HG02943 (cell line): ENCODE results near the gene MFAP2.
"Not testable (repeated sequence)": the region's sequence is repeated elsewhere in the genome, so short reads cannot be mapped to it uniquely, and the experiment has no call there.

ENCODE experiments used
- ATAC-seq: cut with Tn5 transposase; IDR thresholded peaks from one replicate; pipeline ENCODE4 v1.9.1; 2021; ENCODE audit warnings: mild to moderate bottlenecking, low read depth, moderate library complexity; ENCODE audit not compliant: unreplicated experiment

Gene MFAP2

GRCh38 chr1:16936580-16936979 is 43.8 kb downstream of the MFAP2 start:
- ATAC-seq, result not testable (repeated sequence)

- ATAC-seq, result not testable (repeated sequence)
Measured at GRCh38 chr1:16933945-16934344, 46.5 kb downstream of the MFAP2 start.

- not testable (repeated sequence) for ATAC-seq
Measured at GRCh38 chr1:16931206-16931934, 49.0 kb downstream of the MFAP2 start.

- ATAC-seq, result not testable (repeated sequence)
Measured at GRCh38 chr1:16929146-16930041, 51.0 kb downstream of the MFAP2 start.

DNA sequence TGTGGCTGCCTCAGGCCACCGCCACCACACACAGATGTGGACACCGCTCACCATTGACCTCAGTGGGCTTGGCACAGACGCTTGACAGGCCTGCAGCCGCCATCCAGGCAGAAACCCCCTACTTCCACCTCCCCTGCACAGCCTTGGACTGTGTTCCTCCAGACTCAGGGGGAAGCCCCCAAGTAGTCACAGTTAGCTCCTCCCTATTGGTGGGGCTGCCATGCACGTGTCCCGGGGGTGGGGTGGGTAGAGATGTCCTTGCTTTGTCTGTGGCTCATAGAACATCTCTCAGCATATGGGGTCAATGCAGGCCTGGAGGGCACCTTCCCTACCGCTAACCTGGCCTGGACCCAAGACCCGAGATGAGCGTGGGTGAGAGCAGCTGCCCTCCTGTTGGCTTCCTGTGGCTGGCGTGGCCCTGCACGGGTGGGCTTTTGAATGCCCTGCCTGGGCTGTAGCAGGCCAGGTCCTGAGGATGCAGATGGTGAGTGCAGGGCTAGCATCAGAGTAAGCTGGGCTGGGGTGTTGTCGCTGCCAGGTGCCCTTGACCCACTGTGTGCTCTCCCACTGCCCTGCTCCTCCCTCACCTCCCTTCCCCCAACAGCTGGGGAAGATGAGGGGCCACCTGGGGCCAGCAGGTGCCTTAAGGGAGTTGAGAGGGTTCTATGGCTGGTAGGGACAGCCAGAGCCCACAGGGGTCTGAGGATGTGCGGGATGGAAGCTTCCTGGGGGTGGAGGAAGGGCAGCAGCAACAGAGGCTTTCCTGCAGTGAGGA is 52.5 kb downstream of the MFAP2 start:
- ATAC-seq, result no peak

- ATAC-seq, result no peak
Measured at GRCh38 chr1:16927256-16927655, 53.2 kb downstream of the MFAP2 start.

DNA sequence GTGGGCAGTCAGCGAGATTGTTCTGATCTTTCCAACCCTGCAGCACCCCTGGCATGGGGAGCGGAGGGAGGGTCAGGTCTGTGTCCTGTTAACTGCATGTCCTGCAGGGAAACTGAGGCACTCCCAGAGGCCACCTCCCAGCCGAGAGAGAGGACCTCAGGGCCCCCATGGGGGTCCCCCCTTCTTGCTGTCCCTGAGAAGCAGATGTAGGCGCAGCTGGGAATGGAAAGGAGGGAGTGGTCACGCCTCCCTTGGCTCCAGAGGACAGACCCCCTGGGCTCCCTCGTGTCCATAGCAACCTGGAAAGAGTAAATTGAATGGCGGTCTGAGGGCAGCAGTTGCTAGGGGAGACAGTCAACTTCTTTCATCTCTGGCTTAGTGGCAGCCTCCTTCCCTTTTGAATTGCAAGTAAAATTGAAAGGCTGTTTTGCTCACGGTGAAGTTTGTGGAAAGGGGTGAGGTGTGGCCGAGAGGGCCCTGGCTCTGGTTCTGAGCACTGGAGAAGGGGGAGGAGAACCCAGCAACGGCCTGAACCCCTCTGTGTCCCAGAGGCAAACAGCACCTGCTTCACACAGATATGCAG is 53.8 kb downstream of the MFAP2 start:
- no peak for ATAC-seq

GRCh38 chr1:16925635-16926490 is 54.6 kb downstream of the MFAP2 start:
- ATAC-seq, result no peak

DNA sequence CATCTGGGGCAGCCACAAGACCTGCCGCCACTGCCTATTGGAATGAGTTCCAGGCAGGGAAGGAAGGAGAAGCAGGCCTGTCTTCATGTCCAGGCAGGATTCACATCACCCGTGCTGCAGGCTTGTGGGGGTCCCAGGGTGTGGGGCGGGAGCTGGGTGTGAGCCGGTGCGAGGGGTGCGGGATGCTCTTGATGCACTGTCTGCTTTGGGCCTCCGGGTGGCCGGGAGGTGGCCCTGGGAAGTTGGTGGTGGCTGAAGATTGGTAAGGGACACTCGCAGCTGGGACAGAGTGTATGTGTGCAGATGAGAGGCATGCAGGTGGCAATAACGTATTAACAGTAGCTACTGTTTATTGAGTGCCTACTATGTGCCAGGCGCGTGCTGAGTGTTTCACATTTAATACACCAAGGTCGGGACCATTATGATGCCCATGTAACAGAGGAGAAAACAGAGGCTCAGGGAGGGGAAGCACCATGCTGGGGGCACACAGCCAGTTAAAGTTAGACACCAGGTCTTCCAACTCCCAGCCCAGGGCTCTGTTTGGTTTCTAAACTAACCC is 55.4 kb downstream of the MFAP2 start:
- ATAC-seq, result no peak
